Renal cortical epithelial cell (primary cell): ENCODE results near the gene PKM. TPM values are rescaled to one million over a fixed set of nuclear protein-coding genes. Genes with fewer than 3 reads are reported as not detected.
"Not testable (repeated sequence)": the region's sequence is repeated elsewhere in the genome, so short reads cannot be mapped to it uniquely, and the experiment has no call there.

Experiments
- DNase-seq: peaks from one replicate; pipeline ENCODE4 v3.0.0-alpha.2; 2011; ENCODE audit warnings: low read depth
- total RNA-seq: library from RNA; depleted of rRNA; stranded (reverse); fragments of >200 nt; gene quantifications from 2 replicates; pipeline ENCODE4 v1.2.3, GENCODE V29; 2014

PKM gene
- total RNA-seq, result 3,079 and 5,384 TPM in 2 replicates

- peak; percentile 86 for DNase-seq
Observed at GRCh38 chr15:72231066-72231832, at the start of gene PKM. Gene PKM (minus strand): TSS chr15:72231190. CDS start chr15:72219097, 12,093 bp downstream.

DNA sequence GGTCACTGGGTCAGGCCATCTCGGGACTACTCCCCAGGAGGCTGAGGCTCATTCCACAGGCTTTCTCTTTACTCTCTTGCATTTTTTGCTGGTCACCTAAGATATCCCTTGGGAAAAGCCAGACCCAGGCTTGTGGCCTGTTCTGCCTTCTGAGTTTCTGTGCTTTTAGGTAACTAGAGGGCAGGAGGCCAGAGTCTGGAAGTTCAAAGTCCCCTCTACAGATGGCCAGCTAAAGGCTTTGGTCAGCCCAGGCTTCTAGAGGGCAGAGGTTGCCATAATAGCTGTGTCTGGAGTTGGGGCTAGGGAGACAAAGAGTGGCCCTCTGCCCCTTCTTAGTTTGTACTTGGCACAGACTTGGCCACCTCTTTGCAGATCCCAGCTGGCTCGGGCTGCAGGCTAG lies 49.8 kb upstream of the PKM start:
- DNase-seq, result no peak

DNA sequence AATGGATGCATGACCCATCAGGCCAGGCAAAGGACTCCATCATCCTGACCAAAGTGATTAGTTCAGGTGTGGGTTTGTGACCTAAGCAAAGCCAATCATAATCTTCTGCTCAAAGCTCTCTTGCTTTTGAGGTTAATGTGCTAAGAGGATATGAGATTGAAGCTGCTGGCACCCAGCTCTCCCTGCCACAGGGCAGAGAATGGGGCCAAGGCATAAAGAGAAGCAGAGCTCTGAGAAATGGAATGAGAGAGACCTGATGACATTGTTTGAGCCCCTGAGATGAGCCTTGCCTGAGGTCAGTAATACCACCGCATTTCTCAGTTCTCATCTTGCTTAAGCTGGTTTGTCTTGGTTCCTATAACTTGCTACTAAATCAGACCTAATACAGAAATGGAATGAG lies 47.7 kb upstream of the PKM start:
- DNase-seq, result no peak

DNA sequence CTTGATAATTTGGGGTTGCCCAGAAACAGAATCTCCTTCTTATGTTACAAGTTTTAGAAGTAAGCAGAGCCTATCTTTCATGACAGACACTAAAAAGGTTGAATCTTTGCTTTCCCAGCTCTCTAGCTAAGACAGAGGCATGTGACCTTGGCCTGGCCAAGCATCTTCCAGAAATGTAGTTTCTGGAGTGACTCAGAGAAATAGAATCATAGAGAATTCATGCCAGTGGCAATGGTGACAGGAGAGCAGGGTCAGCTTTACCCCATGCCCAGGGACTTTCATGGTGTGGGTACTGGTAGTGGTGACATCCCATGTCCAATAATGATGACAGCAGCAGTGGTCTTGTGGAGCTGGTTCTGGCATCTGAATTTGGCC lies 45.3 kb upstream of the PKM start:
- no peak for DNase-seq

DNA sequence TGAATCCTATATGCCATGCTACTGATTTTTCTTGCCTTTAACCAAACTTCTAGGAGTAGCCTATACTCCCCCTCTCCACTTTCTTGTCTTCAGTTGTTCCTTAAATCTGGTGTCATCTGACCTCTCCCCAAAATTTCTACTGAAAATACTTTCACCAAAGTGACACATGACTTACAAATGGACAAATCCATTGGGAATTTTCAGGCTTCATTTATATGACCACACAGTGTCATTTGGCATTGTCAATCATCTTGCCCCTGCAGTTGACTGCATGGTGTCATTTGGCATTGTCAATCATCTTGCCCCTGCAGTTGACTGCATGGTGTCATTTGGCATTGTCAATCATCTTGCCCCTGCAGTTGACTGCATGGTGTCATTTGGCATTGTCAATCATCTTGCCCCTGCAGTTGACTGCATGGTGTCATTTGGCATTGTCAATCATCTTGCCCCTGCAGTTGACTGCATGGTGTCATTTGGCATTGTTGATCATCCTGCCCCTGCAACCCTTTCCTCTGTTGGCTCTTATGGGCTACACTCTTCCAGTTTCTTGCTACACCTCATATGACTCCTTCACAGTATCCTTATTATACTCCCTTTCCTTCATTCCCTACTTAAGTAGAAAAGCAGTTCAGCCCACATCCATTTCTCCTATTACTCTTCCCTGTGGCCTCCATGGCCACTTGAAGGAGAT lies 44.8 kb upstream of the PKM start:
- DNase-seq, result not testable (repeated sequence)

GRCh38 chr15:72272997-72273352 lies 42.0 kb upstream of the PKM start:
- no peak for DNase-seq

DNA sequence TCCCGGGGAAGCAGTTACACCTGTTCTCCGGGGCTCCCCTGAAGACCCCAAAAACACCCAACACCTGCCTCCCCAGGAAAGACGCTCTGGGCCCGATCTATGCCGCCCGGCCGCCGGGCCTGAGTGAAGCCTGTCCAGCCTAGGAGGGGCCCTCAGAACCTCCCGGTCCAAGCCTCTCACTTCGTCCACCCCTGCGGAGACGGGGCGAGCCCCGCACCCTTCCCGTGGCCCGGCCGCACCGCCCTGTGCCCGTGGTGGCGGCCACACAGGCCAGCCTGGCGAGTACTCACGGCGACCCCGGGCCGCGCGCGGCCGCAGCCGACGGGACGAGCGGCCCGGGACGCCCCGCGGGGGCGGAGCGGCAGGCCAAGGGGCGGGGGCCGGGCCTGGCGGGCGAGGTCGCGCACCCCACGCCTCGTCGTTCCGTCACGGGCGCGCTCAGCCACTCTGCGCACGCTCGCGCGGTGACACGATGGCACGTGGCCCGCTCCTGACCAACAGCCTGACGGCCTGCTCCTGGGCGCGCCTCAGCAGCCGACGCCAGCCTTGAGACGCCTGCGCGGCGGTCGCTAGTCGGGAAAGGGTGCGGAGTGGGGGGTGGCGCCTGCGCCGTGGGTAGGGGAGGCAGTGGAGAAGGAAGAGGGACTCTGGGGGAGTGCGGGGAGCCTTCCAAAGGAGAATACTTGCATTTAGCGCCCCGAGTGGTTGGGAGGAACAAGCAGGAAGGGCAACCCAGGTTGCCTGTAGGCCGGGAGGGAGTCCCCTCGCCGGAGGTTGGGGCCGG lies 41.4 kb upstream of the PKM start, which contains the start of gene PARP6:
TSS of gene PARP6 (minus strand) at position 342 of the 784 bp plus-strand sequence. CDS start 5,077 bp downstream, outside the sequence.
- DNase-seq, result peak; percentile 92

DNA sequence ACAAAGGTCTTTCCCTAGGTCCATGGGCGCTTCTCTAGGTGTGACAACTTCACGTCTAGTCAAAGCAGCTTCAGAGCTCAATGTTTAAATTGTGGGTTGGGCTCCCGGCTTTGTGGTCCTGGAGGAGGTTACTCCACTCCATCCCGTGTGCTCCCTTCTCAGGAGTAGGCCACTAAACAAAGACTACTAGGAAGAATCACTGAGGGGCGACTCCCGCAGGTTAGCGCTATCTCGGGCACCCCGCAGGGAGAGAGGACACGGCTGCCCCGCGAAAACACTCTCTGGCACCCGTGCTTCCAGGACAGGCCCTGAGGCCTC lies 40.9 kb upstream of the PKM start:
- DNase-seq, result peak; percentile 6

DNA sequence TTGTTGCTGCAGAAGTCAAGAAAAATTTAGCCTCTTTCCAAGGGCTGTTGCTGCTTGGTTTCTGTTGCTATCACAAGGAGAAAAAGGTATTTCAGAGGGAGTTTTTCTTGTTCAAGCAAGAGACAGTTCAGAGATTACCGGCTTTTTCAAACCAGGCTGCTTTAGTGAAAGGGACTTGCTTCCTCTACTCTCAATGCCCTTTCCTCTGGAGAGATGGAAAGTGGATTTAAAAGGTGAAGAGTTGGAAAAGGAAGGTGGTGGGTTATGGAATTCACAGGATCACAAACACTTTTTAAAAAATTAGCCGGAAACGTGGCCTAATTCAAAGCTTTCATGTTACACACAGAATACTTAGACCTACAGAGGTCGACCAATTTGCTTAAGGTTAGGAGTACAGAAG lies 40.2 kb upstream of the PKM start:
- no peak for DNase-seq

GRCh38 chr15:72269739-72270138 lies 38.7 kb upstream of the PKM start:
- DNase-seq, result no peak

DNA sequence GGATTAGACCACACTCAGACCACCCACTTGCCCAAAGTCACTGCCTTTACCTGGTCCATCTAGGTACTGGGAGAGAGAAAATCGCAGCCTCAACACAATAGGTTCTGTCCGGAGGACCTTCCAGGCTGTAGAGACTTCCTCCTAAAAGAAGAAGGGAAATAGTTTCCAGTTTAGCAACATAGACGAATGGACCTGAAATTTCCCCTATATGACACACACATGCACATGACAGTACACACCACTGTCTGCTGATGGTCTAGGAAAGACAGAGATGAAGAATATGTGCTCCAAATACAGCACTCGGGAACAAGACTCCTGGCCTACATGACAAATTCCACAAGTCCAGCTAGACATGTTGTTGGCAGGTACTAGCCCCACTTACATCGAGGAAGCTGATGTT lies 34.0 kb upstream of the PKM start:
- DNase-seq, result no peak

DNA sequence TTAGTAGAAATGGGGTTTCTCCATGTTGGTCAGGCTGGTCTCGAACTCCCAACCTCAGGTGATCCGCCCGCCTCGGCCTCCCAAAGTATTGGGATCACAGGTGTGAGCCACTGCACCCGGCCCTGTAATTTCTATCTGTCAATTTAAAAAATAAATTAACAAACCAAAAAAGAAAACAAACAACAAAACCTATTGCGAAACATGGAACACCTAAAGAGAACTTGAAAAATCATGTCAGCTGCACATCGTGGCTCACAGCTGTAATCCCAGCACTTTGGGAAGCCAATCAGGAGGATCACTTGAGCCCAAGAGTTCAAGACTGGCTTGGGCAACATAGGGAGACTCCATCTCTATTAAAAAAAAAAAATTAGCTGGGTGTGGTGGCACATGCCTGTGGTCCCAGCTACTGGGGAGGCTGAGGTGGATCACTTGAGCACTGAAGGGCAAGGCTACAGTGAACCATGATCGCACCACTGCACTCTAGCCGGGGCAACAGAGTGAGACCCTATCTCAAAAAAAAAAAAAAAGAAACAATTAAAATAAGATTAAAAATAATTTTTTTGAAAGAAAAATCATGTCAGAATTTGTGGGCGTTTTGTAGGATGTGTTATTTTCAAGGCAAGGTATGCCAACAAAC lies 21.8 kb upstream of the PKM start:
- no peak for DNase-seq

DNA sequence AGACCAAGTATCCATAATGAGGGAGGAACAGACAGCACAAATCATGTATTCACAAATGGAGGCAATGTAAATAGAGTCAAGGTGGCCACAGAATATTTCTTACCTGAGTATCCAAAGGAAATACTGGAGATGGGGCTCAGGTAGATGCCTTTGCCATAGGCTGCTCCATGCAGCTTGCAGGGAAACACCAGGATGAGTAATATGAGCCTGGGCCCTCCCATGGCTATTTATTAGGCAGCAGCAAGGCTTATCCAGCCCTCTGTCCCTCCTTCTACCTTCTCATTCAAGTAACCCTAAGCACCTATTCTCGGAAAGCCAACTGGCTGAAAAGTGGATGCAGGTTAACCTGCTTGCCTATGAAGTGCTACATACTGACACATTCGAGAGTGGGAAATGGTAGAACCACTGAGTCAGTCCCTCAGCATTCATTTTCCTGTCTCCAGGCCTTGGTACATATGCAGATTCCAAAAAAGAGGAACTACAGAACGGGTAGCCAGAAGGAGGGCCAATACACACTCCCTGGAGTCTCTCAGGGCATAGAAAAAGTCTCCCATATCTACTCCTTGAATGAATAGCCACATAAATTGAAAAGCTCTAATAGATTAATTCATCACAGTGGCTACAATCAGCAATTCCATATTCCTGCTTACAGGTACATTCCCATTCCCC lies 18.3 kb upstream of the PKM start:
- no peak for DNase-seq

DNA sequence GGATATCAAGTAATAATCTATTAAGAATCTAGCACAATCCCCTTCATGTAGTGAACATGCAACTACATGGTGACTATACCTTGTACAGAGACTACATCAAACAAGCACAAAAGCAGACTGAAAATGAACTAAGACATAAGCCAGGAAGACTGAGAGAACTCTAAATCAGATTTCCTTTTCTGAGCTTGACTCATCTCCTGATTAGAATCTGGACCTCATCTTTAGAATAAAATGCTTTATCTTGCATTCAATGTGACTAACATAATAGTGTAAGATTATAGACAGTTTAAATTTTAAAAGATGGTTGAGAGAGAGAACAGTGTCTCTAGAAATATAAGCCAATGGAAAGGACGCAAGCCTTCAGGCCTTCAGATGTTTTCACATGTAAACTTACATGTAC lies 17.5 kb upstream of the PKM start:
- no peak for DNase-seq

DNA sequence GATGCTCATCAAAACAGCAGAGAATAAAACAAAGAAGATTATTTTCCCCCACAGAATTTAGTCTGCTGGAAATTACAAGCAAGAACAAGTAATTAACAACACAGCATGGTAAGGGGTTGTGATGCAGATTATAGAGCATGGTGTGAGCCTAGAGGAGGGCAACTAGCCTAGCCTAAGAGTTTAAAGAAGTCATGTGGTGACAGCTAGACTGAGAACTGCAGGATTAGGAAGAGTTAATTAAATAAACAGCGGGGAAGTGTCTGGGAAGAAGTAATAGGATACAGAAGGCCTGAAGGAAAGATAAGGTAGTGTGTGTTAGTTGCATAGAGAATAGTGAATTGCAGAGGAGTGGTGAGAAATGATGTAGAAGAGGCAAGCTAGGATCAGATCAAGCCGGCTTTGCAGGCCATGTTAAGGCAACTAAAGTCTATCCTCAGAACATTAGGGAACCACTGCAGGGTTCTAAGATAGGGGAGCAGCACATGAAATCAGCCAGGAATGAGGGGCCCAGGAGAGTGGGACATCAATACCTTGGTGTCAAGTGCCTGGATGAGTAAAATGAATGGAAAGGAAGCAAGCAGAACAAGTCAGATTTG lies 11.9 kb upstream of the PKM start:
- DNase-seq, result no peak

- no peak for DNase-seq
Observed at GRCh38 chr15:72239652-72240051, 8.7 kb upstream of the PKM start.

- DNase-seq, result no peak
Observed at GRCh38 chr15:72238586-72238985, 7.6 kb upstream of the PKM start.

GRCh38 chr15:72237853-72238224 lies 6.8 kb upstream of the PKM start:
- DNase-seq, result peak; percentile 33

DNA sequence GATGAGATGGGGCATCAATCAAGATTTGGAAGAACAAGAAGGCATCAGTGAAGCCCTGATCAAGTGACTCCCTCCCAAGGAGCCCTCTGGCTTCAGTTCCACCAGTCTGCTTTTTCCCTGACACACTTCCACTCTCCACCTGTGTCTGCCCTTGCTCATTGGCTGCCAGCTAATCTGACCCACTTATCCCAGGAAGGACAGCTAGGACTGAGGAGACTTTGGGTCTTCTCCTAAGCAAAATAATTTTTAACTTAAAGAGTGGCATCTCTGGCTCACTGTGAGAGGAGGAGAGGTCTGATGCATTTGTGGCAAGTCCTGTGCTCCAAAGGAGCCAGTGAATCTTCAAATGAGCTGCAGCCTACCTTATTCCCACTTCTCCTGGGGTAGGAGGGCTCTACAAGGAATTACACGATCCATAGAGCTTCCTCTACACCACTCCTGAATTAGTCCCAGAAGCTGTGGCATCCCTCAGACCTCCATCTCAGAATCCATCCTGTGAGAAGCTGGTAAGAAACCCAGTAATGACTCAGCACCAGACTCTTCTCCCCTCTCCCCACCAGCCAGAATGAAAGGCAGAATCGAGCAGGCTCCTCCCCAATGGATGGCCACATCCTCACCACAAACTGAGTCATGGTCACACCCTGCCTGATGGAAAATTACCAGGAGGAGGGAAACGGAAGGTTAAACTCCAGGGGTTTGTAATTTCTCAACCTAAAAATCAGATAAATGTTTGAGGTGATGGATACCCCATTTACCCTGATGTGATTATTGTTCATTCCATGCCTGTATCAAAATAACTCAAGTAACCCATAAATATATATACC lies 6.3 kb upstream of the PKM start:
- peak; percentile 97 for DNase-seq

- no peak for DNase-seq
Observed at GRCh38 chr15:72236381-72237003, 5.5 kb upstream of the PKM start.
